GM12878 (cell line): ENCODE data around the gene ARL3. TPM values are rescaled to one million over a fixed set of nuclear protein-coding genes. Genes with fewer than 3 reads are reported as not detected.

ENCODE experiments used
- ATAC-seq: fragments of 200-7000 bp; cut with Tn5 transposase; 3 replicates; pipeline ENCODE4 v1.9.1; 2020; ENCODE audit warnings: mild to moderate bottlenecking, moderate library complexity
- BruUV-seq: library from RNA; stranded (reverse); fragments of 400-500 nt; replicated peaks from 2 replicates; lab custom pipeline; 2021; lab: Mats Ljungman, UMichigan
- CTCF ChIA-PET: fragments of 300-600 bp; sonication (Branson Sonifier 250); formaldehyde crosslinking; extraction: SDS; loops from one replicate; lab custom pipeline; 2021; ENCODE audit warnings: inconsistent platforms; lab: Yijun Ruan, JAX
- POLR2A ChIA-PET: fragments of 350-600 bp; formaldehyde crosslinking; extraction: SDS; loops from one replicate; lab custom pipeline; 2021; ENCODE audit warnings: inconsistent platforms; lab: Charles Lee
- RAD21 ChIA-PET: fragments of 300-600 bp; sonication (Branson Sonifier 250); formaldehyde crosslinking; loops from one replicate; lab custom pipeline; 2023; ENCODE audit warnings: antibody characterized with exemption; ENCODE audit not compliant: unreplicated experiment; lab: Charles Lee
- SMC1A ChIA-PET: fragments of 300-600 bp; sonication (Branson Sonifier 250); formaldehyde crosslinking; loops from one replicate; lab custom pipeline; 2023; ENCODE audit not compliant: unreplicated experiment, uncharacterized antibody; lab: Charles Lee
- DNase-seq: peaks from one replicate; pipeline ENCODE4 v3.0.0-alpha.2; 2011; ENCODE audit warnings: low read depth, low spot score
- FAIRE-seq: peaks from 3 replicates; lab custom pipeline; 2011; peaks lifted over from hg19 to GRCh38; lab: Jason Lieb, UNC
- H2AFZ ChIP-seq: 2 replicates; pipeline ENCODE4 v1.6.0; 2011; ENCODE audit warnings: low read depth, low read length, control low read depth; ENCODE audit not compliant: control insufficient read depth
- H3K27ac ChIP-seq: 2 replicates; pipeline ENCODE4 v1.5.1; 2011; ENCODE audit warnings: control low read depth; ENCODE audit not compliant: control insufficient read depth, insufficient read depth
- H3K27me3 ChIP-seq, 2 experiments: replicated peaks in 1 of 2; 2 replicates each; pipeline versions ENCODE4 v1.6.0 to v1.6.1; 2011; ENCODE audit warnings: low read length in 1 of 2; ENCODE audit not compliant: control insufficient read depth in 2 of 2, insufficient read depth in 2 of 2
- H3K36me3 ChIP-seq, 2 experiments: 2 replicates each; pipeline ENCODE4 v1.5.1; 2011; ENCODE audit warnings: low read length in 1 of 2; ENCODE audit not compliant: control insufficient read depth in 2 of 2, insufficient read depth in 2 of 2
- H3K4me1 ChIP-seq: 2 replicates; pipeline ENCODE4 v1.6.1; 2011; ENCODE audit warnings: mild to moderate bottlenecking, low read length, moderate library complexity, mixed read lengths; ENCODE audit not compliant: control insufficient read depth, insufficient read depth
- H3K4me2 ChIP-seq: 2 replicates; pipeline ENCODE4 v1.6.0; 2011; ENCODE audit warnings: control low read depth; ENCODE audit not compliant: control insufficient read depth, insufficient read depth
- H3K4me3 ChIP-seq: fragments of 200-600 bp; sonication (generic); 2 replicates; pipeline ENCODE4 v1.5.1; 2016
- H3K79me2 ChIP-seq: 2 replicates; pipeline ENCODE4 v1.6.0; 2011; ENCODE audit warnings: low read length; ENCODE audit not compliant: control insufficient read depth, insufficient read depth
- H3K9ac ChIP-seq: 2 replicates; pipeline ENCODE4 v1.8.0; 2011; ENCODE audit warnings: low read length, control low read depth, mixed read lengths; ENCODE audit not compliant: control insufficient read depth, insufficient read depth
- H3K9me3 ChIP-seq: replicated peaks from 3 replicates; pipeline ENCODE4 v1.5.1; 2011; ENCODE audit warnings: mild to moderate bottlenecking, low read length; ENCODE audit not compliant: control insufficient read depth, insufficient read depth
- H4K20me1 ChIP-seq: 2 replicates; pipeline ENCODE4 v1.6.0; 2011; ENCODE audit not compliant: control insufficient read depth, insufficient read depth
- ATF7 ChIP-seq: fragments of 450-650 bp; IDR thresholded peaks from 2 replicates; pipeline ENCODE4 v1.6.1; 2016; ENCODE audit warnings: low read depth, mild to moderate bottlenecking
- BACH1 ChIP-seq: fragments of 450-650 bp; IDR thresholded peaks from 2 replicates; pipeline ENCODE4 v1.6.1; 2017; ENCODE audit warnings: mild to moderate bottlenecking, borderline replicate concordance
- BMI1 ChIP-seq: fragments of 450-650 bp; IDR thresholded peaks from 2 replicates; pipeline ENCODE4 v1.6.1; 2016; ENCODE audit warnings: mild to moderate bottlenecking, moderate library complexity, borderline replicate concordance
- BRCA1 ChIP-seq: IDR thresholded peaks from 2 replicates; pipeline ENCODE4 v1.6.1; 2011; ENCODE audit warnings: low read depth, low read length, improper control_type of control experiment
- CBFB ChIP-seq: IDR thresholded peaks from 2 replicates; pipeline ENCODE4 v1.6.1; 2016; ENCODE audit warnings: antibody characterized with exemption, low read depth
- CBX3 ChIP-seq: fragments of 200-600 bp; sonication (generic); IDR thresholded peaks from 2 replicates; pipeline ENCODE4 v1.6.1; 2016; ENCODE audit warnings: low read depth, borderline replicate concordance
- ETV6 ChIP-seq, 2 experiments: fragments of 450-650 bp in 1 of 2; IDR thresholded peaks in 1 of 2; conservative IDR thresholded peaks in 1 of 2; 2 replicates each; pipeline ENCODE4 v1.6.1; 2014; ENCODE audit warnings: antibody characterized with exemption in 1 of 2, borderline replicate concordance in 1 of 2, low read depth in 1 of 2, mild to moderate bottlenecking in 1 of 2, moderate library complexity in 1 of 2
- KAT2A ChIP-seq: conservative IDR thresholded peaks from 2 replicates; pipeline ENCODE4 v1.6.1; 2011; ENCODE audit warnings: low read depth, low read length; ENCODE audit not compliant: control insufficient read depth
- MEF2B ChIP-seq: fragments of 450-650 bp; IDR thresholded peaks from 2 replicates; pipeline ENCODE4 v1.6.1; 2018; ENCODE audit warnings: mild to moderate bottlenecking, moderate library complexity; ENCODE audit not compliant: partially characterized antibody, poor library complexity, severe bottlenecking
- MLLT1 ChIP-seq: fragments of 450-650 bp; IDR thresholded peaks from 2 replicates; pipeline ENCODE4 v1.6.1; 2016; ENCODE audit warnings: mild to moderate bottlenecking
- MXI1 ChIP-seq: fragments of 150-350 bp; IDR thresholded peaks from 2 replicates; pipeline ENCODE4 v1.6.1; 2011; ENCODE audit warnings: low read depth, mild to moderate bottlenecking, inconsistent platforms, low read length, improper control_type of control experiment
- MYC ChIP-seq: IDR thresholded peaks from 2 replicates; pipeline ENCODE4 v1.6.1; 2011; ENCODE audit warnings: mild to moderate bottlenecking, low read length, moderate library complexity, inconsistent platforms; ENCODE audit not compliant: insufficient read depth, insufficient replicate concordance, insufficient read length, severe bottlenecking
- PML ChIP-seq: IDR thresholded peaks from 2 replicates; pipeline ENCODE4 v1.6.1; 2012; ENCODE audit warnings: low read length, inconsistent platforms
- POLR2AphosphoS2 ChIP-seq: IDR thresholded peaks from 2 replicates; pipeline ENCODE4 v1.6.1; 2011; ENCODE audit warnings: low read depth, mild to moderate bottlenecking, low read length, improper control_type of control experiment, moderate library complexity
- RB1 ChIP-seq: fragments of 450-650 bp; formaldehyde crosslinking; IDR thresholded peaks from 2 replicates; pipeline ENCODE4 v1.6.1; 2017; ENCODE audit warnings: mild to moderate bottlenecking, borderline replicate concordance
- SMARCA5 ChIP-seq: fragments of 450-650 bp; IDR thresholded peaks from 2 replicates; pipeline ENCODE4 v1.6.1; 2017; ENCODE audit warnings: mild to moderate bottlenecking
- SREBF2 ChIP-seq: IDR thresholded peaks from 2 replicates; pipeline ENCODE4 v1.6.1; 2012; ENCODE audit warnings: mild to moderate bottlenecking, low read length
- WGBS: methylation state at CpG from one replicate; pipeline ENCODE4 v1.1.6; 2016; ENCODE audit warnings: low lambda C conversion rate; ENCODE audit not compliant: insufficient replicate concordance, insufficient coverage; ENCODE audit errors: missing lambda C conversion rate; 5-methylcytosine and 5-hydroxymethylcytosine counted together
- in situ Hi-C: fragments of 300-500 bp; cut with MboI; formaldehyde crosslinking; loops from 9 replicates; pipeline ENCODE4 v1.14.3; 2018; ENCODE audit warnings: mixed read lengths
- intact Hi-C: fragments of 100-400 bp; cut with micrococcal nuclease; formaldehyde crosslinking; loops from one replicate; pipeline ENCODE4 v1.14.2; 2022; ENCODE audit not compliant: unreplicated experiment
- polyA plus RNA-seq, 11 experiments: library from polyadenylated mRNA; depleted of rRNA in 4 of 11; unstranded in 6 of 11; stranded (reverse) in 5 of 11; fragments of >200 nt; fragmentation: Nextera tagmentation in 4 of 11; fragmentation: Illumina TruSeq in 1 of 11; extraction: Ambion mirVana in 4 of 11; extraction: Trizol in 1 of 11; gene quantifications; 1 replicate in 1 of 11; 2 replicates in 10 of 11; pipeline versions ENCODE4 v1.2.1 to v1.2.3, GENCODE V29; 2011 to 2016; ENCODE audit warnings: inconsistent platforms in 2 of 11, missing spikeins in 2 of 11, low read depth in 1 of 11
- total RNA-seq, 4 experiments: library from RNA; depleted of rRNA in 3 of 4; stranded (reverse); fragments of >200 nt in 3 of 4; fragmentation: Illumina TruSeq in 1 of 4; extraction: Trizol in 1 of 4; gene quantifications; 2 replicates each; pipeline versions ENCODE4 v1.2.1 to v1.2.3, GENCODE V29; 2013 to 2021
- TF ChIP-seq, protein P1 (sequence below): fragments of 450-650 bp; IDR thresholded peaks from 2 replicates; pipeline ENCODE4 v1.6.1; 2017; ENCODE audit warnings: mild to moderate bottlenecking, moderate library complexity
- TF ChIP-seq, protein P2 (sequence below): fragments of 450-650 bp; IDR thresholded peaks from 2 replicates; pipeline ENCODE4 v1.6.1; 2014; ENCODE audit warnings: mild to moderate bottlenecking

The ARL3 gene
- total and polyA plus RNA-seq, 10 of the 15 experiments (the other 5 are each of a cell fraction or from before 2014, with no cell fraction given) = 4.9 to 26.1 (median 11.0) TPM

GRCh38 chr10:102758240-102758932, 44.2 kb upstream of the ARL3 start:
- BruUV-seq = no TSS peak
- FAIRE-seq = no peak
- in situ Hi-C loops (no loop called here), intact Hi-C loops (no loop called here)
- no peak for TF ChIP-seq MLLT1
- no peak for TF ChIP-seq PML
- no peak for TF ChIP-seq ETV6 (conservative IDR thresholded peaks at IDR 0.05 in 1 of 2, IDR thresholded peaks at IDR 0.05 in 1 of 2; ENCODE audit: borderline replicate concordance in 1 of 2, low read depth in 1 of 2)
- TF ChIP-seq KAT2A = no peak
- no peak for TF ChIP-seq MYC
- TF ChIP-seq, protein P1, sequence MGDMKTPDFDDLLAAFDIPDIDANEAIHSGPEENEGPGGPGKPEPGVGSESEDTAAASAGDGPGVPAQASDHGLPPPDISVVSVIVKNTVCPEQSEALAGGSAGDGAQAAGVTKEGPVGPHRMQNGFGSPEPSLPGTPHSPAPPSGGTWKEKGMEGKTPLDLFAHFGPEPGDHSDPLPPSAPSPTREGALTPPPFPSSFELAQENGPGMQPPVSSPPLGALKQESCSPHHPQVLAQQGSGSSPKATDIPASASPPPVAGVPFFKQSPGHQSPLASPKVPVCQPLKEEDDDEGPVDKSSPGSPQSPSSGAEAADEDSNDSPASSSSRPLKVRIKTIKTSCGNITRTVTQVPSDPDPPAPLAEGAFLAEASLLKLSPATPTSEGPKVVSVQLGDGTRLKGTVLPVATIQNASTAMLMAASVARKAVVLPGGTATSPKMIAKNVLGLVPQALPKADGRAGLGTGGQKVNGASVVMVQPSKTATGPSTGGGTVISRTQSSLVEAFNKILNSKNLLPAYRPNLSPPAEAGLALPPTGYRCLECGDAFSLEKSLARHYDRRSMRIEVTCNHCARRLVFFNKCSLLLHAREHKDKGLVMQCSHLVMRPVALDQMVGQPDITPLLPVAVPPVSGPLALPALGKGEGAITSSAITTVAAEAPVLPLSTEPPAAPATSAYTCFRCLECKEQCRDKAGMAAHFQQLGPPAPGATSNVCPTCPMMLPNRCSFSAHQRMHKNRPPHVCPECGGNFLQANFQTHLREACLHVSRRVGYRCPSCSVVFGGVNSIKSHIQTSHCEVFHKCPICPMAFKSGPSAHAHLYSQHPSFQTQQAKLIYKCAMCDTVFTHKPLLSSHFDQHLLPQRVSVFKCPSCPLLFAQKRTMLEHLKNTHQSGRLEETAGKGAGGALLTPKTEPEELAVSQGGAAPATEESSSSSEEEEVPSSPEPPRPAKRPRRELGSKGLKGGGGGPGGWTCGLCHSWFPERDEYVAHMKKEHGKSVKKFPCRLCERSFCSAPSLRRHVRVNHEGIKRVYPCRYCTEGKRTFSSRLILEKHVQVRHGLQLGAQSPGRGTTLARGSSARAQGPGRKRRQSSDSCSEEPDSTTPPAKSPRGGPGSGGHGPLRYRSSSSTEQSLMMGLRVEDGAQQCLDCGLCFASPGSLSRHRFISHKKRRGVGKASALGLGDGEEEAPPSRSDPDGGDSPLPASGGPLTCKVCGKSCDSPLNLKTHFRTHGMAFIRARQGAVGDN = no peak
- TF ChIP-seq, protein P2, sequence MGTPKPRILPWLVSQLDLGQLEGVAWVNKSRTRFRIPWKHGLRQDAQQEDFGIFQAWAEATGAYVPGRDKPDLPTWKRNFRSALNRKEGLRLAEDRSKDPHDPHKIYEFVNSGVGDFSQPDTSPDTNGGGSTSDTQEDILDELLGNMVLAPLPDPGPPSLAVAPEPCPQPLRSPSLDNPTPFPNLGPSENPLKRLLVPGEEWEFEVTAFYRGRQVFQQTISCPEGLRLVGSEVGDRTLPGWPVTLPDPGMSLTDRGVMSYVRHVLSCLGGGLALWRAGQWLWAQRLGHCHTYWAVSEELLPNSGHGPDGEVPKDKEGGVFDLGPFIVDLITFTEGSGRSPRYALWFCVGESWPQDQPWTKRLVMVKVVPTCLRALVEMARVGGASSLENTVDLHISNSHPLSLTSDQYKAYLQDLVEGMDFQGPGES = no peak
- no peak for TF ChIP-seq POLR2AphosphoS2
- no peak for TF ChIP-seq RB1
- no peak for TF ChIP-seq BACH1
- no peak for TF ChIP-seq SMARCA5
- TF ChIP-seq BRCA1 = no peak
- TF ChIP-seq CBX3 = no peak
- TF ChIP-seq ATF7 = no peak
- TF ChIP-seq BMI1 = no peak
- TF ChIP-seq CBFB = no peak
- no peak for TF ChIP-seq MXI1
- TF ChIP-seq SREBF2 = no peak
- no peak for TF ChIP-seq MEF2B
- ChIA-PET CTCF (no interaction called here), POLR2A (no interaction called here), SMC1A (no interaction called here), RAD21 (no interaction called here)
- Histone ChIP-seq H3K36me3 (no peaks in the 10 kb centered on the region), H3K4me1 (peaks cover 6% of the 10 kb centered on the region), H3K4me2 (no peak overlapping the region; the same call in 1 of the 2 replicates), H3K27me3 (no peaks in the 10 kb centered on the region), H3K9me3 (peaks cover 3% of the 10 kb centered on the region; the same call in 2 of the 3 replicates), H3K4me3 (no peak overlapping the region), H4K20me1 (no peaks in the 10 kb centered on the region), H3K27ac (no peak overlapping the region), H2AFZ (no peak overlapping the region), H3K9ac (no peak overlapping the region), H3K79me2 (peaks cover 8% of the 10 kb centered on the region)
- no peak for ATAC-seq
- whole genome bisulfite sequencing = 95% methylated on average over 9 of the region's 9 CpGs
- no peak for DNase-seq
